GM23338 (cell line): ENCODE results near the gene CTNNBIP1. TPM values are rescaled to one million over a fixed set of nuclear protein-coding genes. Genes with fewer than 3 reads are reported as not detected.

Source experiments
- ATAC-seq: fragments of 200-7000 bp; cut with Tn5 transposase; 3 replicates; pipeline ENCODE4 v1.9.1; 2020
- DNase-seq: peaks from one replicate; pipeline ENCODE4 v3.0.0-alpha.2; 2015; ENCODE audit warnings: low spot score
- H2AFZ ChIP-seq: fragments of 200-600 bp; sonication (generic); 2 replicates; pipeline ENCODE4 v1.8.0; 2016; ENCODE audit warnings: antibody characterized with exemption, mild to moderate bottlenecking, moderate library complexity
- H3F3A ChIP-seq: fragments of 200-600 bp; sonication (generic); replicated peaks from 2 replicates; pipeline ENCODE4 v1.8.0; 2017; ENCODE audit warnings: antibody characterized with exemption, mixed run types, low read depth
- H3K27ac ChIP-seq: fragments of 200-600 bp; sonication (generic); 2 replicates; pipeline ENCODE4 v1.6.1; 2016; ENCODE audit warnings: low read depth
- H3K27me3 ChIP-seq: fragments of 200-600 bp; sonication (generic); 2 replicates; pipeline ENCODE4 v1.8.0; 2016; ENCODE audit warnings: mild to moderate bottlenecking, mixed run types, moderate library complexity; ENCODE audit not compliant: insufficient read depth
- H3K36me3 ChIP-seq: fragments of 200-600 bp; sonication (generic); 2 replicates; pipeline ENCODE4 v1.8.0; 2016; ENCODE audit warnings: mild to moderate bottlenecking; ENCODE audit not compliant: insufficient read depth
- H3K4me1 ChIP-seq: fragments of 200-600 bp; sonication (generic); 2 replicates; pipeline ENCODE4 v1.8.0; 2016; ENCODE audit warnings: mild to moderate bottlenecking, moderate library complexity; ENCODE audit not compliant: insufficient read depth
- H3K4me2 ChIP-seq: fragments of 200-600 bp; sonication (generic); 2 replicates; pipeline ENCODE4 v1.7.1; 2017; ENCODE audit warnings: mixed run types
- H3K4me3 ChIP-seq: fragments of 200-600 bp; sonication (generic); 2 replicates; pipeline ENCODE4 v1.6.1; 2016; ENCODE audit warnings: mixed run types
- H3K79me2 ChIP-seq: fragments of 200-600 bp; sonication (generic); replicated peaks from 2 replicates; pipeline ENCODE4 v1.8.0; 2017; ENCODE audit warnings: mild to moderate bottlenecking; ENCODE audit not compliant: insufficient read depth
- H3K9me2 ChIP-seq: fragments of 200-600 bp; sonication (generic); 2 replicates; pipeline ENCODE4 v1.8.0; 2017; ENCODE audit not compliant: insufficient read depth
- H4K20me1 ChIP-seq: fragments of 200-600 bp; sonication (generic); replicated peaks from 2 replicates; pipeline ENCODE4 v1.8.0; 2017; ENCODE audit warnings: mild to moderate bottlenecking; ENCODE audit not compliant: insufficient read depth
- H3K27ac Mint-ChIP-seq: 2 replicates; pipeline ENCODE4 v1.8.0; 2020; ENCODE audit warnings: inconsistent platforms, mild to moderate bottlenecking, moderate library complexity, mixed read lengths
- H3K27me3 Mint-ChIP-seq: 3 replicates; pipeline ENCODE4 v1.8.0; 2022; ENCODE audit warnings: low read depth, mild to moderate bottlenecking, moderate library complexity, mixed read lengths, inconsistent platforms; ENCODE audit not compliant: insufficient read depth, poor library complexity
- H3K36me3 Mint-ChIP-seq: 3 replicates; pipeline ENCODE4 v1.8.0; 2021; ENCODE audit warnings: low read depth, mild to moderate bottlenecking, inconsistent platforms, moderate library complexity, mixed read lengths
- H3K4me1 Mint-ChIP-seq: 3 replicates; pipeline ENCODE4 v1.8.0; 2020; ENCODE audit warnings: mild to moderate bottlenecking, inconsistent platforms, mixed read lengths
- H3K4me3 Mint-ChIP-seq: 3 replicates; pipeline ENCODE4 v1.8.0; 2021; ENCODE audit warnings: moderate library complexity, mild to moderate bottlenecking, inconsistent platforms, mixed read lengths
- H3K9me3 Mint-ChIP-seq: 3 replicates; pipeline ENCODE4 v1.8.0; 2020; ENCODE audit warnings: moderate library complexity, mild to moderate bottlenecking, inconsistent platforms, mixed read lengths
- CREB1 ChIP-seq: fragments of 250-450 bp; sonication (Bioruptor Pico); IDR thresholded peaks from 2 replicates; pipeline ENCODE4 v1.5.0; 2020; ENCODE audit warnings: low read depth, mild to moderate bottlenecking, moderate library complexity
- EZH2phosphoT487 ChIP-seq: fragments of 200-600 bp; sonication (generic); IDR thresholded peaks from one replicate; pipeline ENCODE4 v1.8.1; 2018; ENCODE audit warnings: antibody characterized with exemption; ENCODE audit not compliant: unreplicated experiment
- JUNB ChIP-seq: IDR thresholded peaks from one replicate; pipeline ENCODE4 v1.6.1; 2016; ENCODE audit warnings: antibody characterized with exemption; ENCODE audit not compliant: unreplicated experiment
- ZNF114 ChIP-seq: fragments of 250-450 bp; sonication (Bioruptor Pico); IDR thresholded peaks from 2 replicates; pipeline ENCODE4 v1.5.0; 2020; ENCODE audit warnings: mild to moderate bottlenecking, moderate library complexity
- ZNF462 ChIP-seq: fragments of 250-450 bp; sonication (Bioruptor Pico); IDR thresholded peaks from 2 replicates; pipeline ENCODE4 v1.5.0; 2020; ENCODE audit warnings: mild to moderate bottlenecking, moderate library complexity
- polyA plus RNA-seq: library from polyadenylated mRNA; unstranded; fragments of >200 nt; fragmentation: Nextera tagmentation; extraction: Ambion mirVana; gene quantifications from 2 replicates; pipeline ENCODE4 v1.2.1, GENCODE V29; 2016
- total RNA-seq: library from RNA; depleted of rRNA; stranded (reverse); fragments of >200 nt; shearing (Covaris generic); gene quantifications from 2 replicates; pipeline ENCODE4 v1.2.3, GENCODE V29; 2014

CTNNBIP1 gene
- total and polyA plus RNA-seq, 2 experiments from 2014 or later, result 30.3 to 55.1 TPM

- H3K27ac Mint-ChIP-seq, result no peak overlapping the region
- H3K9me3 Mint-ChIP-seq, result no peaks in the 10 kb centered on the region
- Histone ChIP-seq H3K79me2 (no peaks in the 10 kb centered on the region), H3K9me2 (no peaks in the 10 kb centered on the region), H3K4me3 (no peak overlapping the region), H3K36me3 (no peaks in the 10 kb centered on the region), H4K20me1 (no peaks in the 10 kb centered on the region), H3F3A (0 out of 2 replicates have a peak, but pooled peaks cover 3% of the 10 kb centered on the region), H3K27ac (no peak overlapping the region; the same call in 1 of the 2 replicates), H2AFZ (no peak overlapping the region), H3K27me3 (no peaks in the 10 kb centered on the region), H3K4me1 (peaks cover 7% of the 10 kb centered on the region; the same call in 1 of the 2 replicates), H3K4me2 (no peak overlapping the region)
- no peak for DNase-seq
- ATAC-seq, result no peak
- H3K4me1 Mint-ChIP-seq, result peaks cover 11% of the 10 kb centered on the region; the same call in 2 of the 3 replicates
- peaks cover 4% of the 10 kb centered on the region for H3K27me3 Mint-ChIP-seq
- TF ChIP-seq CREB1 (no peak), ZNF114 (CRISPR knock-in tag) (no peak), ZNF462 (no peak)
- H3K4me3 Mint-ChIP-seq, result no peak overlapping the region
- H3K36me3 Mint-ChIP-seq, result peaks cover 3% of the 10 kb centered on the region; the same call in 1 of the 3 replicates
Observed at GRCh38 chr1:9957726-9958125, 47.7 kb upstream of the CTNNBIP1 start.

DNA sequence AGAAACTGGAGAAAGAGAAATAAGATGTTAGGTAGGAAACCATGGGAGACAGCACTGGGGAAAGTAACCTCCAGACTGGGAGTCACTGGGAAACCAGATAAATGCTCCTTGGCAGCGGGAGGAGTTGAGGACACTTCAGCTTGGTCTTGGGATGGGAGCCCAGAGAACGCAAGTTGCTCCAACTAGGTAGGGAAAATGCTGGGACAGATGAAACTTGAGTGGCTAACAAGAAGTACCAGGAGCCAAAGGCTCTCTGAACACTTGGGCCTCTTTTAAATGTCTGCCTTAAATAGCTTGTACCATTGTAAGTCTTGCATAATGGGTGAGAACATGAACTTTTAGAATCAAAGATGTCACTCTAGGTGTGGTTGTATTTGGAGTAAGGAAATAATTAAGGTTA, 36.2 kb upstream of the CTNNBIP1 start:
- Mint-ChIP-seq H3K9me3 (no peaks in the 10 kb centered on the region), H3K27me3 (peaks cover 7% of the 10 kb centered on the region), H3K4me1 (peaks cover 12% of the 10 kb centered on the region), H3K36me3 (0 out of 3 replicates have a peak, but pooled peaks cover 2% of the 10 kb centered on the region), H3K27ac (no peak overlapping the region), H3K4me3 (no peak overlapping the region)
- Histone ChIP-seq H3K27me3 (no peaks in the 10 kb centered on the region), H3K27ac (no peak overlapping the region), H3K4me3 (no peak overlapping the region), H3K36me3 (no peaks in the 10 kb centered on the region), H4K20me1 (no peaks in the 10 kb centered on the region; the same call in 1 of the 2 replicates), H3K4me2 (no peak overlapping the region), H2AFZ (no peak overlapping the region), H3F3A (0 out of 2 replicates have a peak, but pooled peaks cover 5% of the 10 kb centered on the region), H3K9me2 (no peaks in the 10 kb centered on the region), H3K4me1 (peaks cover 6% of the 10 kb centered on the region; the same call in 1 of the 2 replicates), H3K79me2 (0 out of 2 replicates have a peak, but pooled peaks cover 11% of the 10 kb centered on the region)
- DNase-seq, result no peak
- TF ChIP-seq JUNB (no peak), EZH2phosphoT487 (no peak)
- ATAC-seq, result no peak
